Activated effector memory CD4-positive, alpha-beta T cell treated with Interleukin-2 at 50 U/mL for 16 hours (primary cell): ENCODE measurements around the gene DOCK4.

ENCODE experiments used
- DNase-seq: peaks from one replicate; pipeline ENCODE4 v3.0.0-alpha.2; 2020

DOCK4 gene

GRCh38 chr7:111877931-111878330 lies 328.3 kb downstream of the DOCK4 start:
- no peak for DNase-seq

GRCh38 chr7:111873963-111874690 lies 332.1 kb downstream of the DOCK4 start:
- DNase-seq = no peak

GRCh38 chr7:111873326-111873646 lies 332.9 kb downstream of the DOCK4 start:
- DNase-seq = no peak

- DNase-seq = no peak
Observed at GRCh38 chr7:111872450-111873325, 333.5 kb downstream of the DOCK4 start.

- no peak for DNase-seq
Observed at GRCh38 chr7:111871283-111871682, 334.9 kb downstream of the DOCK4 start.

GRCh38 chr7:111869280-111869679 lies 336.9 kb downstream of the DOCK4 start:
- no peak for DNase-seq

- DNase-seq = no peak
Observed at GRCh38 chr7:111867348-111867931, 338.8 kb downstream of the DOCK4 start.

- DNase-seq = no peak
Observed at GRCh38 chr7:111866787-111867186, 339.4 kb downstream of the DOCK4 start.

- DNase-seq = no peak
Observed at GRCh38 chr7:111865430-111865829, 340.8 kb downstream of the DOCK4 start.

- DNase-seq = no peak
Observed at GRCh38 chr7:111864291-111864976, 341.8 kb downstream of the DOCK4 start.

- no peak for DNase-seq
Observed at GRCh38 chr7:111863269-111863668, 342.9 kb downstream of the DOCK4 start.

- no peak for DNase-seq
Observed at GRCh38 chr7:111860248-111860647, 346.0 kb downstream of the DOCK4 start.

- no peak for DNase-seq
Observed at GRCh38 chr7:111858331-111858730, 347.9 kb downstream of the DOCK4 start.

GRCh38 chr7:111855842-111856227 lies 350.4 kb downstream of the DOCK4 start:
- no peak for DNase-seq

- DNase-seq = no peak
Observed at GRCh38 chr7:111855161-111855841, 350.9 kb downstream of the DOCK4 start.

GRCh38 chr7:111853201-111853990 lies 352.8 kb downstream of the DOCK4 start:
- no peak for DNase-seq

- DNase-seq = no peak
Observed at GRCh38 chr7:111852081-111852480, 354.1 kb downstream of the DOCK4 start.

GRCh38 chr7:111846898-111847297 lies 359.3 kb downstream of the DOCK4 start:
- DNase-seq = no peak

GRCh38 chr7:111845853-111846252 lies 360.3 kb downstream of the DOCK4 start:
- no peak for DNase-seq

- no peak for DNase-seq
Observed at GRCh38 chr7:111844904-111845671, 361.1 kb downstream of the DOCK4 start.

- DNase-seq = no peak
Observed at GRCh38 chr7:111842491-111842890, 363.7 kb downstream of the DOCK4 start.
